PFSK-1 (cell line): ENCODE measurements around the gene CARNS1.
A peak's percentile ranks its signal among the peaks of the same experiment; 100 is the strongest.

Experiments
- FOXP2 ChIP-seq: optimal IDR thresholded peaks from 2 replicates; pipeline ENCODE3; 2011; ENCODE audit warnings: borderline replicate concordance, control low read depth, inconsistent platforms; ENCODE audit not compliant: insufficient read depth; ENCODE audit errors: extremely low read length, extremely low read depth
- POLR2AphosphoS5 ChIP-seq: IDR thresholded peaks from 2 replicates; pipeline ENCODE4 v1.6.1; 2012; ENCODE audit warnings: low read depth, mild to moderate bottlenecking, control low read depth, low read length, moderate library complexity
- REST ChIP-seq, 2 experiments: IDR thresholded peaks; 2 replicates each; pipeline versions ENCODE4 v1.6.1 to v1.8.0; 2011 to 2012; ENCODE audit warnings: low read depth in 2 of 2, low read length in 2 of 2, control low read depth in 1 of 2, inconsistent platforms in 1 of 2, mild to moderate bottlenecking in 1 of 2, moderate library complexity in 1 of 2; ENCODE audit not compliant: insufficient read depth in 1 of 2
- SIN3A ChIP-seq: IDR thresholded peaks from 2 replicates; pipeline ENCODE4 v1.6.1; 2012; ENCODE audit warnings: mild to moderate bottlenecking, low read length, moderate library complexity, borderline replicate concordance; ENCODE audit not compliant: insufficient read depth
- TAF1 ChIP-seq: IDR thresholded peaks from 2 replicates; pipeline ENCODE4 v1.6.1; 2012; ENCODE audit warnings: low read length, control low read depth, borderline replicate concordance; ENCODE audit not compliant: insufficient read depth

The CARNS1 gene

GRCh38 chr11:67390947-67391303, 24.6 kb upstream of the CARNS1 start:
- TF ChIP-seq FOXP2 (no peak), POLR2AphosphoS5 (no peak), SIN3A (no peak), REST (IDR thresholded peaks at IDR 0.05; ENCODE audit: insufficient read depth in 1 of 2, low read depth in 2 of 2, low read length in 2 of 2) (no peak), TAF1 (no peak)

- TF ChIP-seq REST (IDR thresholded peaks at IDR 0.05; ENCODE audit: insufficient read depth in 1 of 2, low read depth in 2 of 2, low read length in 2 of 2) (no peak), FOXP2 (peak; percentile 90), SIN3A (peak; percentile 97), TAF1 (peak; percentile 76; the same call in 1 of the 2 replicates), POLR2AphosphoS5 (peak; percentile 64)
These were observed 23.9 kb upstream of the CARNS1 start, which contains the start of gene RAD9A for GRCh38 chr11:67391304-67392182. Gene RAD9A, plus strand, starts transcription at chr11:67391986. Its CDS starts 59 bp downstream, at chr11:67392045.

GRCh38 chr11:67392183-67392715, 23.2 kb upstream of the CARNS1 start:
- no peak for TF ChIP-seq POLR2AphosphoS5
- TF ChIP-seq REST (IDR thresholded peaks at IDR 0.05; ENCODE audit: insufficient read depth in 1 of 2, low read depth in 2 of 2, low read length in 2 of 2) = no peak
- TF ChIP-seq SIN3A = no peak
- TF ChIP-seq TAF1 = no peak
- TF ChIP-seq FOXP2 = no peak

- no peak for TF ChIP-seq REST (IDR thresholded peaks at IDR 0.05; ENCODE audit: insufficient read depth in 1 of 2, low read depth in 2 of 2, low read length in 2 of 2)
- no peak for TF ChIP-seq POLR2AphosphoS5
- TF ChIP-seq TAF1 = no peak
- no peak for TF ChIP-seq FOXP2
These were observed 22.0 kb upstream of the CARNS1 start for GRCh38 chr11:67393437-67393836.
